Forelimb muscle (tissue), 1 donor: ENCODE results near the gene SLC7A6. TPM values are rescaled to one million over a fixed set of nuclear protein-coding genes. Genes with fewer than 3 reads are reported as not detected.
"Not testable (repeated sequence)": the region's sequence is repeated elsewhere in the genome, so short reads cannot be mapped to it uniquely, and the experiment has no call there.

Experiments used
- DNase-seq: peaks from one replicate; pipeline ENCODE4 v3.0.0-alpha.2; 2013; ENCODE audit warnings: low read depth
- polyA plus RNA-seq: library from polyadenylated mRNA; unstranded; fragments of 120-200 nt; gene quantifications from one replicate; pipeline ENCODE4 v1.2.1, GENCODE V29; 2013; ENCODE audit not compliant: insufficient read length

Gene SLC7A6
- polyA plus RNA-seq, 1 donor = 7.9 TPM

DNA sequence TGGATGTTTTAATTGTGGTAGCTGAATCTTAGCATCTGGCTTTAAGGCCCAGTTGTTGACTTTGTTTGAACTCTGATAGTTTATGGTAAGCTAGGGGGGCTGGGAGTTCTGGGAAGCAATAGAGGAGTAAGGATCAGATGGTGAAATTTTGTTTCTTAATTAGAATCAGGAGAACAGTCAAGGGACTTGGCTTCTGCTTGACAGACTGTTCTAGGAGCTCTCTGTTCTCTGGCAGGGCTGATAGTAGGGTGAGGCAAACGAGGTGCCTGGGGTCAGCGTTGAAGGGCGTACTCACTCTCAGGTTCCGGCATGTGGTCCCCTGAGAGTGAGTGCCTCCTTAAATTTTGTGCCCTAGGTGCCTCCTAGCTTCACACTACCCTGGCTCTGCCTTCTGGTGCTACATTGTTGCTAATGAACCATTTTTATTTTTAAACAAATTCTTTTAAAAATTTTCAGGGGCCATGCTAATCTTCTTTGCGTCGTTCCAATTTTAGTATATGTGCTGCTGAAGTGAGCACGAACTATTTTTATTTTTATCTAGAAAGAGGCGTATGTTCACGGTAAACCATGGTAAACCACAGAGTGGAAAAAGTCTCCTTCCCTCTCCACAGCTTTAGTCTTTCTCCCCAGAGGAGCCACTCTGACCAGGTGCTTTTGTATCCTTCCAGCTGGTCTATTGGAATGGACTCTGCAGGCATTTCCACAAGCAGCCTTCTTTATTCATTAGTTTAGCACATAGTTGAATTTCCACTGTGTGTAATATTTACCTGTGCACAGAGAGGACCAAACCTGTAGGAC lies 19.7 kb downstream of the SLC7A6 start:
- DNase-seq = no peak

DNA sequence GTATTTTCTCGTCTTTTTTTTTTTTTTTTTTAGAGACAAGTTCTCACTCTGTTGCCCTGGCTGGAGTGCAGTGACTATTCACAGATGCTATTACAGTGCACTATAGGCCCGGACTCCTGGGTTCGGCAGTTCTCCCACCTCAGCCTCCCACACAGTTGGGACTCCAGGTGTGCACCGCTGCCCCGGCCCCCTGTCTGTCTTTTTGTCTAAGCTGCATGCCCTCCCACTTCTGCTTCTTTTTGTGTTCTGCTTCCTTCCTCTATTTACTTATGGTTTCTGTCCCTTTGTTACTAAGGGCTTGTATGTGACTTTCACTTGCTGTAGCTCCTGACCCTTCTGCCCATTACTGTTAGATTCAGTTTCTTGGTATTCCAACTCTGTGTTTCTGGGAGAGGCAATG lies 20.5 kb downstream of the SLC7A6 start:
- no peak for DNase-seq

GRCh38 chr16:68285683-68286082 lies 21.4 kb downstream of the SLC7A6 start:
- DNase-seq = no peak

DNA sequence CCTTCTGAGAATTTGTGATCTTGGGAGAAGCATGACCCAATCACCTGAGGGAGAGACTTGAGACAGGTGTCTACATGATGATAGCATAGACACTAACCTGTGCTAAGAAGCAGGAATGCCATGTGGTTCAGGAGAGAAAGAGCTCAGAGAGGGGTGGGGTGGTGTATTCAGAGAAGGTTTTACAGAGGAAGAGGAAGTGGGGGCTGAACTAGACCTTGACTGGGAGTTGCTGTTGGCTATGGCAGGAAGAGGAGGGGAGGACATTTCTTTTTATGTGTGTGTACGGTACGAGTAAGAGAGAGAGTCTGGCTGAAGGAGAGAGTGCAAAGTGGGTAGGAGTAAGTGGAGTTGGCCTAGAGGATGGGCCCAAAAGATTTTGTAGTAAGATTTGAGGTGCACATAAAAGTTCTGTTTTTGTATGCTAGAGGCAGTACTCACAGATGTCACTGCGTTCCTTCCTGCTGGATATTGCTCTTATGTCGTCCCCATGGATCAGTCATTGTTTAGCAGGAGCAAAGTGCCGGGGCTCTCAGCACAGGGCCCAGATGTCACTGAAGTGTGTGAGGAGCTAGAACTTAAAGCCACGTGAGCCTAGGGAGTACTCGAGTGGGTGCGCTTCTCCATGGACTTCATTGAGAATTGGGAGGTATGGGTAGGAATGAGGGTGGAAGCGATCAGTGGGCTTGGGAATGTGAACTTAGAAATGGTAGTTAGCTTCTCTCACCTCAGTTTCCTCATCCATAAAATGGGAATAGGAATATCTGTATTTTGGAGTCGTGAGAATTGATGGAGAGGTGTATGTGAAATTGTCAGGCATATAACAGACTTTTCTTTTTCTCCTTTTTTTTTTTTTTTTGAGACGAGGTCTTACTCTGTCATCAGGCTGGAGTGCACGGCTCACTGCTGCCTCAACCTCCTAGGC lies 22.1 kb downstream of the SLC7A6 start:
- no peak for DNase-seq

DNA sequence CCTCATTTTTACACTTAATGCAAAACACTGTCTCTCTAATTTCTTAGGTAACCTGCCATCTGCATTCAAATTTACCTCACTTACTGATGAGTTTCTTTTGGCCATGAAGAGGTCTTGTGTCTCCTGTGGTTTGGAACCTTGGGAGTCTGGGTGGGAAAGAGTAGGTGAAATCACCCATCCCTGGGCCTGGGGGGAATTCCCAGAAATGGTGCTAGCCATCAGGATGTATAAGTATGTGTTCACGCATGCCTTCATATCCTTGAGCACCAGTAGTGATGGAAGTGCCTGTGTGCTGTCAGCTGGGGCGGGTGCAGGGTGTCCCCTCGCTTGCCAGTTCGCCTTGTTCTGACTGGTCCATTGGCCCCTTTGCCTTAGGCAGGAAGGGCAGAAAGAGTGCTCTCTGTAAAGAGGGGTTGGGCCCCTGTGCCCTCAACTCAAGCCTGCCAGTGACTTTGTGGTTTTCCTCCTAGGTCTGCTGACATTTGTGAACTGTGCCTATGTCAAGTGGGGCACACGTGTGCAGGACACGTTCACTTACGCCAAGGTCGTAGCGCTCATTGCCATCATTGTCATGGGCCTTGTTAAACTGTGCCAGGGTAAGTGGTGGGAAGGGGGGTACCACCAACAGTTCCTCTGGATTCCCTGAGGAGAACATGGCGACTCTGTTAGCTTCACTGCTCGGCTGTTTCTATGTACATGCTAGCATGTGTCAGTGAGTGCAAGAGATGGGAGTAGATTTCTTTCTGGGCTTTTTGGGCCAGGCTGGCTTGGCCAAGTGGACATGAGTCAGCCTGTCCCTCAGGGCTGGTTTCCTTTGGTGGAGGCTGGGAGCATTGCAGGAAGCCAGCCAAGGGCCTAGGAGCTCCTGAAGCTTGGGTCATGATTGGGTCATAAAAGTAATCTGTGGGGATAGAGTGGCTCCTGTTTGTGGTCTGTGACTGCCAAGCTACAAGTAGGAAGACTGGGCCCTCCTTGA lies 23.2 kb downstream of the SLC7A6 start:
- DNase-seq = no peak

- DNase-seq = no peak
These were observed 23.9 kb downstream of the SLC7A6 start for GRCh38 chr16:68288252-68288650.

DNA sequence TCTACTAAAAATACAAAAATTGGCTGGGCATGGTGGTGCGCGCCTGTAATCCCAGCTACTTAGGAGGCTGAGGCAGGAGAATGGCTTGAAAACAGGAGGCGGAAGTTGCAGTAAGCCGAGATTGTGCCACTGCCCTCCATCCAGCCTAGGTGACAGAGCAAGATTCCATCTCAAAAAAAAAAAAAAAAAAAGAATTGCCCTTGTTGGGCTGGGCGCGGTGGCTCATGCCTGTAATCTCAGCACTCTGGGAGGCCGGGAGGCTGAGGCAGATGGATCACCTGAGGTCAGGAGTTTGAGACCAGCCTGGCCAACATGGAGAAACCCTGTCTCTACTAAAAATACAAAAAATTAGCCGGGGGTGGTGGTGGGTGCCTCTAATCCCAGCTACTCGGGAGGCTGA lies 24.5 kb downstream of the SLC7A6 start:
- DNase-seq = not testable (repeated sequence)

GRCh38 chr16:68289202-68289601 lies 24.9 kb downstream of the SLC7A6 start:
- DNase-seq = no peak

- no peak for DNase-seq
These were observed 25.4 kb downstream of the SLC7A6 start for GRCh38 chr16:68289621-68290329.

GRCh38 chr16:68290450-68290849 lies 26.1 kb downstream of the SLC7A6 start:
- DNase-seq = no peak

GRCh38 chr16:68291227-68291626 lies 26.9 kb downstream of the SLC7A6 start:
- no peak for DNase-seq

- DNase-seq = no peak
These were observed 28.1 kb downstream of the SLC7A6 start for GRCh38 chr16:68292425-68292824.

DNA sequence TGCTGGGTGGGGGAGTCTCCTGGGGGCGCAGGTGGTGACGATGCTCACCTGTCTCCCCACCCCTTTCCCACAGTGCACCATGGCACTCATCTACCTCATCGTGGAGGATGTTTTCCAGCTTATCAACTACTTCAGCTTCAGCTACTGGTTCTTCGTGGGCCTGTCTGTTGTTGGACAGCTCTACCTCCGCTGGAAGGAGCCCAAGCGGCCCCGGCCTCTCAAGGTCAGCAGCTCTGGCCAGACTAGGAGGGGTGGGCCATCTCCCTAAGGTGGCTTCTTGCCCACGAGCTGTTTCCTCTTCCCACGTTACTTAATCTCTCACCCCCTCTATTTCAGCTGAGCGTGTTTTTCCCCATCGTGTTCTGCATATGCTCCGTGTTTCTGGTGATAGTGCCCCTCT lies 32.0 kb downstream of the SLC7A6 start:
- DNase-seq = no peak

DNA sequence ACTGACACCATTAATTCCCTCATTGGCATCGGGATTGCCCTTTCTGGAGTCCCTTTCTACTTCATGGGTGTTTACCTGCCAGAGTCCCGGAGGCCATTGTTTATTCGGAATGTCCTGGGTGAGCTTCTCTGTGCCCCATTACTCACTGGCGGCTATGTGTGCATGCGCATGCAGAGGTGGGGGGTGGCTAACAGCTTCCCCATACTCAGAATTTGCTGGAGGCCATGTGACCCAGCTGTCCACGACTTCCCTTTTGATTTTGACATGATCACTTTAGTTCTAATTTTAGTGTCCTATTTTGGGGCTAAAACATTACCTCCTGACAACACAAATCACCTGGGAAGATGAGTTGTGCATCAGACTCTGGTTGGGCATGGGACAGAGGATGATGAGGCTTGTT lies 32.4 kb downstream of the SLC7A6 start:
- DNase-seq = no peak

DNA sequence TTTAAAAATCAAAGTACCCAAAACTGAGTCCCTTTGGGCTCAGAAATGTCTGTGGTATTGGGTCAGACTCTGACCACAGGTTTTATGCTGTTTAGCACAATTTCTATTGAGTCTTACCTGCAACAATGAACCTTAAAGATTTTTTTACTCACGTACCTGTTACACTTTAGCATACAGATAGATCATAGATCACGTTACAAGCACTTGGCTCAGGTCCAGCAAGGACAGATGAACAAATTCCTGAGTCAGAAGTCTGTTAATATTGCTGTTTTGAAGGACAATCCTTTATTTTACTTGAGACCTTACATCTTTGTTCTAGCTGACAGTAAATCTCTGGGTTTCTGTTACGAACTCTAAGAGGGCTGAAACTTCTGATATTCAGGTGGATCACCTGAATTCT lies 33.6 kb downstream of the SLC7A6 start:
- no peak for DNase-seq

DNA sequence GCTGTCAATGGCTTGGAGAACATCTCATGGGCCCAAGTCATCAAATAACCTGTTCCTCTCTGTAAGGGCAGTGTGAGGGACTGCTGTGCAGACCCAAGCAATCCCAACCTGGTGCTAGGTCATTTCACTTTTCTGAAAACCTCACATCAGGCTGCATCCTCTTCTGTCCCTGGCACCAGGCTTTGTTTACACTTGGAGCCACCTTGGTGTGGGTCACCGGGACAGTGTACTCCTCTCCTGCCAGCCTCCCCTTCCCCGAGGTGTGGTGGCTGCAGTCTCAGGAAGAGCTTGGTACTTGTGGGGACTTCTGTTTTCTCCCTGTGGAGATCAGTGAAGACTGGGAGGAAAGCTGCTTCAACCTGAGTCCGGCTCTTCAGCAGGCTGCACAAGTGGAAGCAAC lies 34.0 kb downstream of the SLC7A6 start:
- DNase-seq = no peak

- DNase-seq = no peak
These were observed 34.7 kb downstream of the SLC7A6 start for GRCh38 chr16:68298907-68299561.

GRCh38 chr16:68299571-68300453 lies 35.5 kb downstream of the SLC7A6 start:
- DNase-seq = no peak

DNA sequence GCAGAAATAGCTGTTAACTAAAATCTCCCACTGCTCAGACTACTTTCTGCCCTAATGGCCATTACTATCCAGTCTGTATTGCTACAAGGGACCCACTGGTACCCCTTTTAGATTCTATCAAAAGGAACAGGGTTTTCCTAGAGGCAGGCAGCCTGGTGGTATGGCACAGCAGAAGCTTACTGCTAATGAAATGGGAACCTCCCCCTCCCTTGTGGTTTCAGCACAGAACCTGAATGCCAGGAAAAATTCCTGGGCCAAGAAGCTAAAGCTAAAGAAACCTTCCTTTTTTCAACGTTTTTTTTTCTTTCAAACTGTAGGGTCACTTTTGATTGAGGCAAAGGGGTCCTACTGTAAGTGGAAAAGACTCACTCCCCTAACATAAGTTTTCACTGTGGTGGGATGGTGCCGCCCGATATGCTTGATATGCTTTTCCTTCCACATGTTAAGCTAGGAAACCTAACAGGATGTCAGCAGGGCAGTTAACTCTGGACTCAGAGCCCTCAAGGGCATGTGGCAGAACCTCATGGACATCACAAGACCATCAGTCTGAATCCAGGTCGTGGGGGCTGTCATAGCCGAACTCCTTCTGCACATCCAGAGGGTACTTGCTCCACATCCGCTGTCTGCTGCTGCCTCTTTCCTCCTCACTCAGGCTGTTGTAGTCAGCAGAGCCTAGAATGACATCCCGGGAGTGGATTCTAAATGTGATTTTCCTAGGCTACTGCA lies 36.6 kb downstream of the SLC7A6 start:
- DNase-seq = no peak
